ENCODE results near the gene PXN. TPM values are rescaled to one million over a fixed set of nuclear protein-coding genes. Genes with fewer than 3 reads are reported as not detected.

Gene PXN
- 10 to 100 TPM; 67.8 to 89.8 (median 80.2) TPM for total RNA-seq
- 77.3 TPM for polyA plus RNA-seq
- long read RNA-seq, donor 1, partial matches to known transcripts, result 20 of 196 reads
- long read RNA-seq, donor 1, other reads (novel, unspliced or antisense), result 175 of 196 reads
- long read RNA-seq, donor 2, partial matches to known transcripts, result 13 of 50 reads
- long read RNA-seq, donor 2, other reads (novel, unspliced or antisense), result 32 of 50 reads
- long read RNA-seq, donor 3, partial matches to known transcripts, result 15 of 317 reads
- long read RNA-seq, donor 3, other reads (novel, unspliced or antisense), result 300 of 317 reads
- long read RNA-seq, donor 4, partial matches to known transcripts, result 11 of 65 reads
- long read RNA-seq, donor 4, other reads (novel, unspliced or antisense), result 51 of 65 reads

- WGBS, result 1% methylated on average over 80 of the region's 81 CpGs
- DNase-seq (peak; percentile 89 to 97 (median 95)), ATAC-seq (peak; percentile 87 to 88)
- intact Hi-C loops (cut with DNase I), result loop anchor here (1.0 to 2.0 kb wide), 2 partner anchors 37 kb away; no protein-coding TSS in a partner anchor
- H3K27me3 ChIP-seq (ENCODE audit: control insufficient read depth, insufficient read depth), result no peaks in the 10 kb centered on the region
- peak within 1 kb of the TSS; percentile 96 for H3K4me3 ChIP-seq (ENCODE audit: low read length)
- H3K9me3 ChIP-seq (ENCODE audit: control insufficient read depth, low read length), result no peaks in the 10 kb centered on the region
- peak within 1 kb of the TSS; percentile 95 for H3K27ac ChIP-seq (ENCODE audit: low read length)
- peaks cover 12% of the 10 kb centered on the region for H3K4me1 ChIP-seq (ENCODE audit: control insufficient read depth, insufficient read depth, low read length)
Measured at GRCh38 chr12:120265473-120266179, at the start of gene PXN. Gene PXN (minus strand): TSS chr12:120265730. CDS start chr12:120265629, 101 bp downstream.

DNA sequence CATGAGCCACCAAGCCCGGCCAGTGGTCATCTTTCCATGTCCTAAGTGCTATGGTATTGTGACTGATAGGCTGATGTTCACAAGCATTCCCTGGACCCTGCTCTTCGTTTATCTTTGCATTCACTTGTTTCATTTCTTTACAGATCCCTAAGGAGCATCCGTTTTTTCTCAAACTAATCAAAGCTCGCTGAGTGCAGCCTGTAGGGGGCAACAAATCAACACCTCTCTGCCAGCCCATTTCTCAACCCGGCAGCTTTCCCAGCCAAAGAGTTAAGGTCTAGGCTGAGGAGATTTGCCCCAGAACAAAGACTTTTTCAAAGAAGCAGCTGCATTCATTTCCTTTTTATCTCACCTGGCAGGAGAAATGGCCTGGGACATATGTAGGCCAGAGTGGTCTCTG, 48.7 kb upstream of the PXN start:
- Histone ChIP-seq H3K4me1 (ENCODE audit: control insufficient read depth, insufficient read depth, low read length) (peaks cover 2% of the 10 kb centered on the region), H3K9me3 (ENCODE audit: control insufficient read depth, low read length) (no peaks in the 10 kb centered on the region), H3K4me3 (ENCODE audit: low read length) (no peak overlapping the region), H3K27ac (ENCODE audit: low read length) (no peak overlapping the region), H3K27me3 (ENCODE audit: control insufficient read depth, insufficient read depth) (no peaks in the 10 kb centered on the region)
- intact Hi-C loops (cut with DNase I), result no loop called here
- ATAC-seq (no peak), DNase-seq (no peak)
- 51% methylated on average over 5 of the region's 5 CpGs for WGBS

DNA sequence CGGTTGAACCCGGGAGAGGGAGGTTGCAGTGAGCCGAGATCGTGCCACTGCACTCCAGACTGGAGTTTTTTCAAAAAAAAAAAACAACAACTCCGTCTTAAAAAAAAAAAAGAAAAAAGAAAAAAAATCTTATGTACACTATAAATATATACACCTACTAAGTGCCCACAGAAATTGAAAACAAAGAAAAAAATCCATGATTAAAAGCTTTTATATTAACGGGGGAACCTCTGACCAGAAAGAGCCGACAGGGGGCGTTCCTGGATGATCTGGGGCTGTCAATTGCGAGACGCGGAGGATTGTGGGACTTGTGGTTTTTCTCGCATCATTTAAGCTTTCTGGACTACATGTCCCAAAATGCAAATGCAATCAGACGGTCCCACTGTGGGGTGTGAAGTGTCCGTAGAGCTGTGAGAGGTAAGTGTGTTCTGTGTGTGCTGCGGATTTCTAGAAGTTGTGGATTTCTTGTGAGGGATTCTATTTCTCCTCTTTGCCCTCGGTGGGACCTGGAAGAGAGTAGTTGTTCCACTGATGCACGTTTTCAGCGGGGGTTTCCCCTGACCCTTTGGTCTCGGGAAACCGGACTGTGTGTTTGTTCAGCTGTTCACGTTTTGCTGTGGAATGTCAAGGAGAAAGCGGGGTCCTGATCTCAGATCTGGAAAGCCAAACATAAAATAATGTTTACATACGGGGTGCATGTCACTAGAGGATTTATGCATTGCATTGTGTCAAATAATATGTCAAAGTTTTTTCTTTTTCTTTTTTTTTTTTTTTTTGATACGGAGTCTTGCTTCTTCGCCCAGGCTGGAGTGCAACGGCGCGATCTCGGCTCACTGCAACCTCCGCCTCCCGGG, 36.7 kb upstream of the PXN start, which contains the start of gene SIRT4:
TSS of gene SIRT4 (plus strand) at position 360 of the 854 bp plus-strand sequence. CDS start 1,241 bp downstream, outside the sequence.
- Histone ChIP-seq H3K27ac (ENCODE audit: low read length) (peak within 1 kb of the TSS; percentile 86), H3K27me3 (ENCODE audit: control insufficient read depth, insufficient read depth) (no peaks in the 10 kb centered on the region), H3K9me3 (ENCODE audit: control insufficient read depth, low read length) (no peaks in the 10 kb centered on the region), H3K4me3 (ENCODE audit: low read length) (peak within 1 kb of the TSS; percentile 93), H3K4me1 (ENCODE audit: control insufficient read depth, insufficient read depth, low read length) (no peaks in the 10 kb centered on the region)
- ATAC-seq, result peak; percentile 96 to 97
- intact Hi-C loops (cut with DNase I), result no loop called here
- 9% methylated on average over 31 of the region's 31 CpGs for WGBS
- peak; percentile 91 to 96 (median 91) for DNase-seq

- peak; percentile 60 to 73 (median 69) for DNase-seq
- Histone ChIP-seq H3K4me1 (ENCODE audit: control insufficient read depth, insufficient read depth, low read length) (no peaks in the 10 kb centered on the region), H3K9me3 (ENCODE audit: control insufficient read depth, low read length) (no peaks in the 10 kb centered on the region), H3K4me3 (ENCODE audit: low read length) (peak within 1 kb of the TSS; percentile 57), H3K27ac (ENCODE audit: low read length) (peak within 1 kb of the TSS; percentile 100), H3K27me3 (ENCODE audit: control insufficient read depth, insufficient read depth) (no peaks in the 10 kb centered on the region)
- ATAC-seq, result peak; percentile 60 to 69
- intact Hi-C loops (cut with DNase I), result no loop called here
- under 1% methylated on average over 29 of the region's 29 CpGs for WGBS
Measured at GRCh38 chr12:120292661-120293531, 27.4 kb upstream of the PXN start, which contains the start of gene RNU4-1. Gene RNU4-1 (minus strand): TSS chr12:120293237.

- intact Hi-C loops (cut with DNase I), result no loop called here
Measured at GRCh38 chr12:120292411-120292660, 26.8 kb upstream of the PXN start.

DNA sequence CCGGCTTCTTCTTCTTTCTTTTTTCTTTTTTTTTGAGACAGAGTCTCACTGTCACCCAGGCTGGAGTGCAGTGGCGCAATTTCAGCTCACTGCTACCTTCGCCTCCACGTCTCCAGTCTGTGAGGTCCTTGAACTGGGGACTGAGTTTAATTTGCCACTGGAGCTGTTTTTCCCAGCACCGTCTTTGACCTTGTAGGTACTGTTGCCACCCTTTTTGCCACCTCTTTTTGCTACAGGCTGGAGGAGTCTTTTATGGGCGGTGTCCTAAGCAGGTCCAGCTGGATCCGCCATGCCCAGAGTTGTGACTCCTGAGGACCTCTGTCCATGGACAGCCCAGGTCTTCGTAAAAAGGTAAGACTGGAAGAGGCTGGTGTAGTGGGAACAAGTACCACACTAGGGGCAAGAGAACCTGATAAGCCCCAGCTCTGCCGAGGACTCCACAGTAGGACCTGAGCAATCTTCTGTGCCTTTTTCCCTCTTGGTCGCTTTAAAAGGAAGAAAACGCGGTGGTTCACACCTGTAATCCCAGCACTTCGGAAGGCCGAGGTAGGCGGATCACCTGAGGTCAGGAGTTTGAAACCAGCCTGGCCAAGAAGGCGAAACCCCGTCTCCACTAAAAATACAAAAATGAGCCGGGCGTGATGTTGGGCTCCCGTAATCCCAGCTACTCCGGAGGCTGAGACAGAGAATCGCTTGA, 25.2 kb upstream of the PXN start:
- intact Hi-C loops (cut with DNase I), result no loop called here
- WGBS, result 25% methylated on average over 22 of the region's 22 CpGs
- H3K27ac ChIP-seq (ENCODE audit: low read length), result peak overlapping the region; percentile 71
- no peaks in the 10 kb centered on the region for H3K4me1 ChIP-seq (ENCODE audit: control insufficient read depth, insufficient read depth, low read length)
- H3K27me3 ChIP-seq (ENCODE audit: control insufficient read depth, insufficient read depth), result no peaks in the 10 kb centered on the region
- peak in 1 of 2 donors; percentile 8 for ATAC-seq
- H3K4me3 ChIP-seq (ENCODE audit: low read length), result peak overlapping the region; percentile 26
- H3K9me3 ChIP-seq (ENCODE audit: control insufficient read depth, low read length), result no peaks in the 10 kb centered on the region
- peak in 1 of 3 donors; percentile 46 for DNase-seq

More at GRCh38 chr12:120292411-120292660, 26.8 kb upstream of the PXN start:
- peak overlapping the region; percentile 57 for H3K4me3 ChIP-seq (ENCODE audit: low read length)
- H3K27me3 ChIP-seq (ENCODE audit: control insufficient read depth, insufficient read depth), result no peaks in the 10 kb centered on the region
- H3K9me3 ChIP-seq (ENCODE audit: control insufficient read depth, low read length), result no peaks in the 10 kb centered on the region
- peak overlapping the region; percentile 100 for H3K27ac ChIP-seq (ENCODE audit: low read length)
- ATAC-seq (peak; percentile 2), DNase-seq (no peak)
- no peaks in the 10 kb centered on the region for H3K4me1 ChIP-seq (ENCODE audit: control insufficient read depth, insufficient read depth, low read length)
- under 1% methylated on average over 17 of the region's 17 CpGs for WGBS

- H3K27ac ChIP-seq (ENCODE audit: low read length), result no peak overlapping the region
- ATAC-seq (no peak), DNase-seq (no peak)
- 79% methylated on average over 12 of the region's 12 CpGs for WGBS
- no peaks in the 10 kb centered on the region for H3K27me3 ChIP-seq (ENCODE audit: control insufficient read depth, insufficient read depth)
- no peaks in the 10 kb centered on the region for H3K9me3 ChIP-seq (ENCODE audit: control insufficient read depth, low read length)
- intact Hi-C loops (cut with DNase I), result no loop called here
- no peak overlapping the region for H3K4me3 ChIP-seq (ENCODE audit: low read length)
- no peaks in the 10 kb centered on the region for H3K4me1 ChIP-seq (ENCODE audit: control insufficient read depth, insufficient read depth, low read length)
Measured at GRCh38 chr12:120287491-120287890, 22.0 kb upstream of the PXN start.

DNA sequence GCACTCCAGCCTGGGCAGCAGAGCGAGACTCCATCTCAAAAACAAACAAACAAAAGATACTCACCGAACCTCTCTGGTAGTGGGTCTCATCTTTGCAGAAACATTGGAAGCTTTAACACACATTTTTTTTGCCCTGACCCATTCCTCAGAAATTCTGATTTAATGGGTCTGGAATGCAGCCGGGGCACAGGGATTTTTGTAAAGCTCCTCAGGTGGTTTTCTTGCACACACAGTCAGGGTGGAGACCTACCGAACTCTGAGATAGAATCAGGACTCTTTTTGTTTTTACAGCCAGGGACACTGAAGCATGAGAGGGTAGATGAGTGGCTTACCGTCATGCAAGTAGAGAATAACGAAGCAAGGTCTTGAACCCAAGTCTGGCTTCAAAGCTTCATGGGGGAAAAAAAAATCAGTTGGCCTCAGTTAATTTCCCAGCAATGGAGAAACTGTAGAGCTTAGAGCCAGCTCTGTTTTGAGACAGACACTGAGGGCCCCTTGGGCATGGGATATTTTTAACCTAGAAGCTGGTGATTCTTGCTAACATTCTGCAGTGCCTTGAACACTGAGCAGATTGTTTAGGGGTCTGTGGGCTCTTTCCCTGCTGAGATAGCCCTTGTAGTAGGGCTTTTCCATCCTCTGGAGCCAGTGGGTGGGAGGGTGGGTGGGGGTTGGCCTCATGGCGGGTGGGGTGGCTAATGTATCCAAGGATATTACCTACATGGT, 21.4 kb upstream of the PXN start:
- intact Hi-C loops (cut with DNase I), result no loop called here
- Histone ChIP-seq H3K27ac (ENCODE audit: low read length) (no peak overlapping the region), H3K9me3 (ENCODE audit: control insufficient read depth, low read length) (no peaks in the 10 kb centered on the region), H3K27me3 (ENCODE audit: control insufficient read depth, insufficient read depth) (no peaks in the 10 kb centered on the region), H3K4me3 (ENCODE audit: low read length) (no peak overlapping the region), H3K4me1 (ENCODE audit: control insufficient read depth, insufficient read depth, low read length) (no peaks in the 10 kb centered on the region)
- WGBS, result 56% methylated on average over 7 of the region's 7 CpGs
- ATAC-seq, result no peak
- no peak for DNase-seq

DNA sequence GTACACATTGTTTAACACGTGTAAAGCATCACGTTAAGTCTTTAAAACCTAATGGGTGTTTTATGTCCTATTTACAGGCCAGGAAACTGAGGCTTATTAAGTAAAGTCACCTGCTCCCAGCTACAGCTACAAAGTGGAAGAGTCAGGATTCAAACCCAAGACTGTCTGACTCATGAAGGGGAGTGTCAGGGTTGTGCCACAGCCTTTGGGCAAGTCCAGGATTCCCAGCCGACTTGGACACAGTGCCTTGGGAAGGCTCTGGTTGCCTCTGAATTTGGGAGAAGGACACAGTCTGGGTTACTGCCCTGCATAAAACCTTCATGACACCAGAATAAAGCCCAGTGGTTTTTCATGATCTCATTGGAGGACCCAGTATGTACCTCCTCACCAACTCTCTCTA, 18.9 kb upstream of the PXN start:
- ATAC-seq, result no peak
- 81% methylated on average over 3 of the region's 3 CpGs for WGBS

More for the DNA sequence above, 18.9 kb upstream of the PXN start:
- intact Hi-C loops (cut with DNase I), result no loop called here
- Histone ChIP-seq H3K4me3 (ENCODE audit: low read length) (no peak overlapping the region), H3K27me3 (ENCODE audit: control insufficient read depth, insufficient read depth) (no peaks in the 10 kb centered on the region), H3K9me3 (ENCODE audit: control insufficient read depth, low read length) (no peaks in the 10 kb centered on the region), H3K27ac (ENCODE audit: low read length) (no peak overlapping the region), H3K4me1 (ENCODE audit: control insufficient read depth, insufficient read depth, low read length) (no peaks in the 10 kb centered on the region)
- no peak for DNase-seq

All from right cardiac atrium (tissue), 5 donors.